Endothelial cell of umbilical vein (primary cell): ENCODE results near the gene LRCH3. TPM values are rescaled to one million over a fixed set of nuclear protein-coding genes. Genes with fewer than 3 reads are reported as not detected.

Source experiments
- BruUV-seq: library from RNA; stranded (reverse); fragments of 400-500 nt; replicated peaks from 2 replicates; lab custom pipeline; 2021; lab: Mats Ljungman, UMichigan
- CTCF ChIA-PET: fragments of 300-600, 350-600 bp; sonication (Branson Sonifier 250); formaldehyde crosslinking; loops from one replicate; lab custom pipeline; 2021; ENCODE audit warnings: antibody characterized with exemption, inconsistent platforms; lab: Charles Lee
- POLR2A ChIA-PET: fragments of 300-600, 350-600 bp; sonication (Branson Sonifier 250); formaldehyde crosslinking; loops from one replicate; lab custom pipeline; 2021; ENCODE audit warnings: antibody characterized with exemption, inconsistent platforms; lab: Charles Lee
- DNase-seq: peaks from one replicate; pipeline ENCODE4 v3.0.0-alpha.2; 2011; ENCODE audit warnings: low read depth, low spot score
- FAIRE-seq: peaks from 2 replicates; lab custom pipeline; 2011; peaks lifted over from hg19 to GRCh38; lab: Jason Lieb, UNC
- H2AFZ ChIP-seq: 2 replicates; pipeline ENCODE4 v1.6.0; 2012; ENCODE audit warnings: low read depth, low read length, control low read depth, inconsistent platforms
- H3K27ac ChIP-seq: 2 replicates; pipeline ENCODE4 v1.5.1; 2011; ENCODE audit warnings: low read depth, mild to moderate bottlenecking, control low read depth, low read length, moderate library complexity; ENCODE audit not compliant: insufficient read depth
- H3K27me3 ChIP-seq, 2 experiments: 2 replicates each; pipeline versions ENCODE4 v1.6.0 to v1.6.1; 2011; ENCODE audit warnings: low read length in 2 of 2, mixed read lengths in 1 of 2; ENCODE audit not compliant: control insufficient read depth in 2 of 2, insufficient read depth in 2 of 2
- H3K36me3 ChIP-seq, 2 experiments: 2 replicates in 1 of 2; 3 replicates in 1 of 2; pipeline ENCODE4 v1.5.1; 2011; ENCODE audit warnings: low read length in 2 of 2, mild to moderate bottlenecking in 1 of 2, moderate library complexity in 1 of 2; ENCODE audit not compliant: control insufficient read depth in 2 of 2, insufficient read depth in 2 of 2; ENCODE audit errors: extremely low read depth in 1 of 2
- H3K4me1 ChIP-seq: 3 replicates; pipeline ENCODE4 v1.5.1; 2011; ENCODE audit warnings: mild to moderate bottlenecking, low read length; ENCODE audit not compliant: control insufficient read depth, insufficient read depth; ENCODE audit errors: extremely low read depth
- H3K4me2 ChIP-seq: 2 replicates; pipeline ENCODE4 v1.6.1; 2011; ENCODE audit warnings: low read length, control low read depth, mixed read lengths; ENCODE audit not compliant: insufficient read depth
- H3K4me3 ChIP-seq, 3 experiments: fragments of 200-600 bp in 1 of 3; sonication (generic), shearing (Covaris generic) in 1 of 3; replicated peaks in 1 of 3; 2 replicates each; pipeline ENCODE4 v1.5.1; 2011 to 2016; ENCODE audit warnings: control low read depth in 3 of 3, low read length in 3 of 3, mild to moderate bottlenecking in 2 of 3, inconsistent platforms in 1 of 3, low read depth in 1 of 3, moderate library complexity in 1 of 3; ENCODE audit not compliant: insufficient read depth in 1 of 3
- H3K79me2 ChIP-seq: 2 replicates; pipeline ENCODE4 v1.6.0; 2012; ENCODE audit warnings: low read length, inconsistent platforms; ENCODE audit not compliant: control insufficient read depth, insufficient read depth
- H3K9ac ChIP-seq: replicated peaks from 2 replicates; pipeline ENCODE3; 2011; ENCODE audit warnings: low read length, control low read depth; ENCODE audit not compliant: insufficient read depth; ENCODE audit errors: extremely low read depth
- H3K9me1 ChIP-seq: replicated peaks from 3 replicates; pipeline ENCODE4 v1.6.0; 2011; ENCODE audit warnings: mild to moderate bottlenecking, low read length; ENCODE audit not compliant: control insufficient read depth, insufficient read depth; ENCODE audit errors: extremely low read depth
- H3K9me3 ChIP-seq: replicated peaks from 2 replicates; pipeline ENCODE4 v1.5.1; 2012; ENCODE audit warnings: low read length, inconsistent platforms; ENCODE audit not compliant: control insufficient read depth, insufficient read depth
- H4K20me1 ChIP-seq: replicated peaks from 2 replicates; pipeline ENCODE3; 2011; ENCODE audit warnings: mild to moderate bottlenecking, low read length; ENCODE audit not compliant: control insufficient read depth, insufficient read depth; ENCODE audit errors: extremely low read depth
- EZH2 ChIP-seq: IDR thresholded peaks from 2 replicates; pipeline ENCODE4 v1.6.1; 2012; ENCODE audit warnings: borderline replicate concordance, low read depth, mild to moderate bottlenecking, moderate library complexity, low read length, inconsistent platforms; ENCODE audit not compliant: severe bottlenecking
- FOS ChIP-seq: IDR thresholded peaks from 2 replicates; pipeline ENCODE4 v1.6.1; 2011; ENCODE audit warnings: mild to moderate bottlenecking, low read length, moderate library complexity, borderline replicate concordance; ENCODE audit not compliant: insufficient read depth
- GATA2 ChIP-seq: IDR thresholded peaks from 2 replicates; pipeline ENCODE4 v1.7.0; 2011; ENCODE audit warnings: low read depth, mild to moderate bottlenecking, moderate library complexity, mixed read lengths, low read length; ENCODE audit not compliant: insufficient read length, insufficient read depth
- JUN ChIP-seq: IDR thresholded peaks from 2 replicates; pipeline ENCODE4 v1.6.1; 2011; ENCODE audit warnings: borderline replicate concordance, low read depth; ENCODE audit not compliant: insufficient read length, insufficient read depth
- MYC ChIP-seq: IDR thresholded peaks from one replicate; pipeline ENCODE4 v1.6.1; 2011; ENCODE audit warnings: mild to moderate bottlenecking, low read depth, low read length
- POLR2A ChIP-seq: IDR thresholded peaks from 2 replicates; pipeline ENCODE4 v1.6.1; 2012; ENCODE audit warnings: low read depth, mild to moderate bottlenecking, control low read depth, low read length
- POLR2AphosphoS5 ChIP-seq: IDR thresholded peaks from 2 replicates; pipeline ENCODE4 v1.6.1; 2012; ENCODE audit warnings: low read depth, mild to moderate bottlenecking, control low read depth, low read length, moderate library complexity; ENCODE audit not compliant: insufficient read depth
- dilution Hi-C: fragments of 300-500 bp; cut with MboI; formaldehyde crosslinking; loops from one replicate; pipeline ENCODE4 v1.15.0; 2019; ENCODE audit warnings: low sequenced_read_pairs; ENCODE audit not compliant: extremely low pct_ligation_motif_present
- intact Hi-C: fragments of 100-400 bp; cut with micrococcal nuclease; formaldehyde crosslinking; loops from one replicate; pipeline ENCODE4 v1.10.0; 2022
- polyA plus RNA-seq, 4 experiments: library from polyadenylated mRNA; depleted of rRNA in 3 of 4; stranded (reverse) in 3 of 4; unstranded in 1 of 4; fragments of >200 nt; gene quantifications; 2 replicates each; pipeline versions ENCODE4 v1.2.1 to v1.2.3, GENCODE V29; 2011 to 2012; ENCODE audit warnings: missing spikeins in 1 of 4
- total RNA-seq: library from RNA; stranded (reverse); gene quantifications from 2 replicates; pipeline ENCODE4 v1.2.3, GENCODE V29; 2021
- TF ChIP-seq, protein P1 (sequence below): IDR thresholded peaks from 2 replicates; pipeline ENCODE4 v1.6.1; 2011; ENCODE audit not compliant: insufficient read depth, insufficient read length
- TF ChIP-seq, protein P2 (sequence below), 2 donors: IDR thresholded peaks; 1 replicate in 1 of 2; 2 replicates in 1 of 2; pipeline ENCODE4 v1.5.1; 2011; ENCODE audit warnings: low read length in 2 of 2, mild to moderate bottlenecking in 2 of 2, moderate library complexity in 2 of 2, control low read depth in 1 of 2, inconsistent platforms in 1 of 2, low read depth in 1 of 2; ENCODE audit not compliant: insufficient read depth in 1 of 2; ENCODE audit errors: extremely low read depth in 1 of 2

LRCH3 gene
- total and polyA plus RNA-seq, 2 donors (not counting 3 experiments of a cell fraction or from before 2014, with no cell fraction given), result 43.9 to 60.3 TPM

GRCh38 chr3:197750858-197751737 lies 40.0 kb upstream of the LRCH3 start:
- H3K4me1 ChIP-seq, result peaks cover 13% of the 10 kb centered on the region
- dilution Hi-C loops, result no loop called here
- H4K20me1 ChIP-seq, result peaks cover 4% of the 10 kb centered on the region

DNA sequence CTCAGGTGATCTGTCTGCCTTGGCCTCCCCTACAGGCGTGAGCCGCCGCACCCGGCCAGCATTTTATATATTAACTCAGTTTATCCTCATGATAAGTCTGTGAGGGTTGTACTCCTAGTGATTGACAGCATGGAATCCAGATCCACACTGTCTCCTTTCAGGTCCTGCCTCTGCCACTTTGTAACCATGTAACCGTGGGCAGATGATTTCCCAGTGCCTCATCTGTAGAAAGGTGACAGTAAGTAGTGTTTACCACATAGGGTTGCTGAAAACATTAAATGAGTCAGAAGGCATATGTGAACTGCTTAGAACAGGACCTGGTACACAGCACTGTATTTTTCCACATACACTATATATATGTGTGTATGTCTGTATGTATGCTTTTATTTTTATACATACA lies 38.9 kb upstream of the LRCH3 start:
- no peak overlapping the region for H3K4me3 ChIP-seq
- TF ChIP-seq, protein P1, sequence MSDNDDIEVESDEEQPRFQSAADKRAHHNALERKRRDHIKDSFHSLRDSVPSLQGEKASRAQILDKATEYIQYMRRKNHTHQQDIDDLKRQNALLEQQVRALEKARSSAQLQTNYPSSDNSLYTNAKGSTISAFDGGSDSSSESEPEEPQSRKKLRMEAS, result no peak
- TF ChIP-seq, protein P2, sequence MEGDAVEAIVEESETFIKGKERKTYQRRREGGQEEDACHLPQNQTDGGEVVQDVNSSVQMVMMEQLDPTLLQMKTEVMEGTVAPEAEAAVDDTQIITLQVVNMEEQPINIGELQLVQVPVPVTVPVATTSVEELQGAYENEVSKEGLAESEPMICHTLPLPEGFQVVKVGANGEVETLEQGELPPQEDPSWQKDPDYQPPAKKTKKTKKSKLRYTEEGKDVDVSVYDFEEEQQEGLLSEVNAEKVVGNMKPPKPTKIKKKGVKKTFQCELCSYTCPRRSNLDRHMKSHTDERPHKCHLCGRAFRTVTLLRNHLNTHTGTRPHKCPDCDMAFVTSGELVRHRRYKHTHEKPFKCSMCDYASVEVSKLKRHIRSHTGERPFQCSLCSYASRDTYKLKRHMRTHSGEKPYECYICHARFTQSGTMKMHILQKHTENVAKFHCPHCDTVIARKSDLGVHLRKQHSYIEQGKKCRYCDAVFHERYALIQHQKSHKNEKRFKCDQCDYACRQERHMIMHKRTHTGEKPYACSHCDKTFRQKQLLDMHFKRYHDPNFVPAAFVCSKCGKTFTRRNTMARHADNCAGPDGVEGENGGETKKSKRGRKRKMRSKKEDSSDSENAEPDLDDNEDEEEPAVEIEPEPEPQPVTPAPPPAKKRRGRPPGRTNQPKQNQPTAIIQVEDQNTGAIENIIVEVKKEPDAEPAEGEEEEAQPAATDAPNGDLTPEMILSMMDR (IDR thresholded peaks at IDR 0.05; ENCODE audit: extremely low read depth in 1 of 2, insufficient read depth in 1 of 2, low read depth in 1 of 2, low read length in 2 of 2), result no peak
- TF ChIP-seq MYC (no peak), POLR2AphosphoS5 (no peak), GATA2 (no peak), JUN (no peak), FOS (no peak), EZH2 (no peak)
- H2AFZ ChIP-seq, result no peak overlapping the region
- no peak overlapping the region for H3K27ac ChIP-seq
- dilution Hi-C loops (no loop called here), intact Hi-C loops (no loop called here)
- ChIA-PET POLR2A (no interaction called here), CTCF (interaction anchor here (2.4 kb wide), 1 partner anchor 16 kb away, joined by 7 read pairs; the partner anchor contains the start of gene RUBCN)
- BruUV-seq, result no TSS peak
- peaks cover 59% of the 10 kb centered on the region for H3K79me2 ChIP-seq
- no peak for DNase-seq
- no peaks in the 10 kb centered on the region for H3K9me3 ChIP-seq
- no peaks in the 10 kb centered on the region for H3K36me3 ChIP-seq
- peaks cover 8% of the 10 kb centered on the region for H4K20me1 ChIP-seq
- no peaks in the 10 kb centered on the region for H3K9me1 ChIP-seq
- peaks cover 16% of the 10 kb centered on the region for H3K4me1 ChIP-seq
- H3K27me3 ChIP-seq, result no peaks in the 10 kb centered on the region
- H3K9ac ChIP-seq, result no peak overlapping the region
- FAIRE-seq, result no peak
- peak overlapping the region; percentile 93 for H3K4me2 ChIP-seq

More at GRCh38 chr3:197750858-197751737, 40.0 kb upstream of the LRCH3 start:
- Histone ChIP-seq H3K36me3 (no peaks in the 10 kb centered on the region), H3K27ac (peak overlapping the region; percentile 35), H3K9ac (peak overlapping the region; percentile 68), H3K9me3 (no peaks in the 10 kb centered on the region), H3K79me2 (peaks cover 50% of the 10 kb centered on the region), H3K27me3 (no peaks in the 10 kb centered on the region), H3K9me1 (no peaks in the 10 kb centered on the region), H3K4me3 (peak overlapping the region; percentile 59 to 87 (median 62)), H3K4me2 (peak overlapping the region; percentile 93), H2AFZ (peak overlapping the region; percentile 0)
- intact Hi-C loops, result loop anchor here (1.0 kb wide), 1 partner anchor 39 kb away; no protein-coding TSS in a partner anchor
- BruUV-seq, result TSS peak; percentile 21
- ChIA-PET CTCF (interaction anchor here (0.6 to 2.4 kb wide), 4 partner anchors 15 to 152 kb away, joined by 3 to 7 read pairs (median 5); partner anchors contain the start of gene RUBCN), POLR2A (no interaction called here)
- FAIRE-seq, result peak; percentile 50
- peak; percentile 57 for DNase-seq
- TF ChIP-seq POLR2AphosphoS5 (no peak), JUN (no peak), EZH2 (no peak), MYC (no peak), POLR2A (no peak), GATA2 (no peak), FOS (no peak)
- TF ChIP-seq, protein P1, result no peak
